Transverse colon (tissue), 4 donors: Measurements from ENCODE around the gene PNKD. TPM values are rescaled to one million over a fixed set of nuclear protein-coding genes. Genes with fewer than 3 reads are reported as not detected.

Source experiments
- DNase-seq: peaks from one replicate; pipeline ENCODE4 v3.0.0-alpha.2; 2019
- H3K27ac ChIP-seq, 4 donors: fragments of 200-600 bp; sonication (generic); 2 replicates each; pipeline ENCODE4 v1.5.1; 2016 to 2018; ENCODE audit warnings: inconsistent platforms in 4 of 4
- H3K27me3 ChIP-seq: fragments of 200-600 bp; sonication (generic); 2 replicates; pipeline ENCODE4 v1.5.1; 2017; ENCODE audit warnings: inconsistent platforms
- H3K36me3 ChIP-seq, 4 donors: fragments of 200-600 bp; sonication (generic); 2 replicates each; pipeline ENCODE4 v1.5.1; 2017 to 2019; ENCODE audit warnings: inconsistent platforms in 4 of 4
- H3K4me1 ChIP-seq, 4 donors: fragments of 200-600 bp; sonication (generic); 2 replicates each; pipeline ENCODE4 v1.5.1; 2017 to 2020; ENCODE audit warnings: inconsistent platforms in 4 of 4
- H3K4me3 ChIP-seq, 4 donors: fragments of 200-600 bp; sonication (generic); 1 replicate in 1 of 4; 2 replicates in 3 of 4; pipeline versions ENCODE4 v1.5.1 to v1.6.1; 2017 to 2019; ENCODE audit warnings: inconsistent platforms in 4 of 4
- H3K9me3 ChIP-seq, 2 donors: fragments of 200-600 bp; sonication (generic); 2 replicates each; pipeline ENCODE4 v1.5.1; 2017 to 2019; ENCODE audit warnings: inconsistent platforms in 2 of 2
- CTCF ChIP-seq, 5 experiments: fragments of 200-600 bp in 3 of 5; fragments of 450-650 bp in 2 of 5; sonication (generic) in 3 of 5; IDR thresholded peaks; 1 replicate in 2 of 5; 2 replicates in 3 of 5; pipeline ENCODE4 v1.5.1; 2016 to 2017; ENCODE audit warnings: antibody characterized with exemption in 5 of 5, inconsistent platforms in 3 of 5, mild to moderate bottlenecking in 2 of 5, moderate library complexity in 1 of 5
- EP300 ChIP-seq: sonication (generic); formaldehyde crosslinking; IDR thresholded peaks from one replicate; pipeline ENCODE4 v1.6.1; 2017; ENCODE audit warnings: antibody characterized with exemption, low read depth
- POLR2A ChIP-seq: fragments of 450-650 bp; IDR thresholded peaks from one replicate; pipeline ENCODE4 v1.6.1; 2016; ENCODE audit warnings: antibody characterized with exemption, mild to moderate bottlenecking, moderate library complexity
- POLR2AphosphoS5 ChIP-seq, 3 donors: sonication (generic); formaldehyde crosslinking; IDR thresholded peaks; one replicate each; pipeline ENCODE4 v1.6.1; 2016; ENCODE audit warnings: antibody characterized with exemption in 3 of 3
- WGBS, 2 donors: methylation state at CpG; one replicate each; pipeline ENCODE4 v1.1.5; 2018; ENCODE audit warnings: low coverage in 1 of 2; 5-methylcytosine and 5-hydroxymethylcytosine counted together
- in situ Hi-C, 4 donors: fragments of 200-750 bp; cut with MboI; loops; one replicate each; pipeline versions ENCODE4 v1.15.0 to v1.15.1; 2017; ENCODE audit warnings: low sequenced_read_pairs in 3 of 4, low pct_ligation_motif_present in 1 of 4, low pct_unique_long_range_greater_than_20kb in 1 of 4
- intact Hi-C: fragments of 100-400 bp; cut with DNase I; formaldehyde crosslinking; loops from one replicate; pipeline ENCODE4 v1.15.1; 2023; ENCODE audit warnings: low total_unique reads
- total RNA-seq, 4 donors: library from RNA; depleted of rRNA; stranded (reverse); fragments of >200 nt; gene quantifications; one replicate each; pipeline ENCODE4 v1.1.0, GENCODE V29; 2016

The PNKD gene
- total RNA-seq, 4 donors from 2014 or later = 14.3 to 111 (median 100) TPM

DNA sequence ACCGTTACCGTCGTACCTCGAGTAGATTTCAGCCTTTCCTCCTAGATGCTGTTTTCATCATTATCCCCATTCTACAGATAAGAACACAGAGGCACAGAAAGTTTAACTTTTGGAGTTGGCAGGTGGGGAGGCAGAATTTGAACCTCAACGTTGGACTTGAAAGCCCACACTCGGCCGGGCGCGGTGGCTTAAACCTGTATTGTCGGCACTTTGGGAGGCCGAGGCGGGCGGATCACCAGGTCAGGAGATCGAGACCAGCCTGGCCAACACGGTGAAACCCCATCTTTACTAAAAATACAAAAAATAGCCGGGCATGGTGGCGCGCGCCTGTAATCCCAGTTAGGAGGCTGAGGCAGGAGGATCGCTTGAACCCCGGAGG is 97.8 kb downstream of the PNKD start:
- in situ Hi-C loops = no loop called here

GRCh38 chr2:218368621-218369153 is 98.4 kb downstream of the PNKD start:
- no peak for TF ChIP-seq EP300
- TF ChIP-seq POLR2AphosphoS5 (IDR thresholded peaks at IDR 0.05) = peak in 1 of 3 donors; percentile 30
- WGBS, 2 donors = 35% methylated on average over 27 of the region's 27 CpGs; no CpG with 5 or more reads in 1 of the 2 donors
- Histone ChIP-seq H3K9me3 (no peaks in the 10 kb centered on the region), H3K4me1 (peaks cover 4 to 25% (median 15%) of the 10 kb centered on the region in 4 donors), H3K36me3 (no peaks in the 10 kb centered on the region), H3K27me3 (no peaks in the 10 kb centered on the region), H3K27ac (peak overlapping the region; percentile 82 to 95 (median 93)), H3K4me3 (peak overlapping the region in 1 of 4 donors; percentile 67)
- peak; percentile 47 for DNase-seq
- in situ Hi-C loops = no loop called here
- intact Hi-C loops = no loop called here

More for the DNA sequence above, 97.8 kb downstream of the PNKD start:
- Histone ChIP-seq H3K36me3 (no peaks in the 10 kb centered on the region), H3K9me3 (no peaks in the 10 kb centered on the region), H3K27ac (peak overlapping the region; percentile 82 to 95 (median 93)), H3K4me1 (peaks cover 4 to 25% (median 15%) of the 10 kb centered on the region in 4 donors), H3K4me3 (peak overlapping the region; percentile 40 to 67 (median 46)), H3K27me3 (no peaks in the 10 kb centered on the region)
- TF ChIP-seq POLR2A (no peak), POLR2AphosphoS5 (IDR thresholded peaks at IDR 0.05) (no peak), CTCF (IDR thresholded peaks at IDR 0.05) (no peak), EP300 (no peak)
- intact Hi-C loops = no loop called here
- no peak for DNase-seq
- WGBS, 2 donors = 50% methylated on average over 21 of the region's 21 CpGs; no CpG with 5 or more reads in 1 of the 2 donors

- intact Hi-C loops (no loop called here), in situ Hi-C loops (no loop called here)
- Histone ChIP-seq H3K27ac (peak overlapping the region; percentile 82 to 95 (median 93)), H3K27me3 (no peaks in the 10 kb centered on the region), H3K4me3 (no peak overlapping the region), H3K36me3 (no peaks in the 10 kb centered on the region), H3K9me3 (no peaks in the 10 kb centered on the region), H3K4me1 (peaks cover 4 to 25% (median 15%) of the 10 kb centered on the region in 4 donors)
- TF ChIP-seq CTCF (IDR thresholded peaks at IDR 0.05) = no peak
- TF ChIP-seq POLR2A = no peak
- TF ChIP-seq EP300 = no peak
- TF ChIP-seq POLR2AphosphoS5 (IDR thresholded peaks at IDR 0.05) = no peak
- WGBS, 2 donors = 6 to 26% methylated on average over 1 to 2 of the region's 2 CpGs
- no peak for DNase-seq
Measured at GRCh38 chr2:218369330-218369729, 99.0 kb downstream of the PNKD start.

DNA sequence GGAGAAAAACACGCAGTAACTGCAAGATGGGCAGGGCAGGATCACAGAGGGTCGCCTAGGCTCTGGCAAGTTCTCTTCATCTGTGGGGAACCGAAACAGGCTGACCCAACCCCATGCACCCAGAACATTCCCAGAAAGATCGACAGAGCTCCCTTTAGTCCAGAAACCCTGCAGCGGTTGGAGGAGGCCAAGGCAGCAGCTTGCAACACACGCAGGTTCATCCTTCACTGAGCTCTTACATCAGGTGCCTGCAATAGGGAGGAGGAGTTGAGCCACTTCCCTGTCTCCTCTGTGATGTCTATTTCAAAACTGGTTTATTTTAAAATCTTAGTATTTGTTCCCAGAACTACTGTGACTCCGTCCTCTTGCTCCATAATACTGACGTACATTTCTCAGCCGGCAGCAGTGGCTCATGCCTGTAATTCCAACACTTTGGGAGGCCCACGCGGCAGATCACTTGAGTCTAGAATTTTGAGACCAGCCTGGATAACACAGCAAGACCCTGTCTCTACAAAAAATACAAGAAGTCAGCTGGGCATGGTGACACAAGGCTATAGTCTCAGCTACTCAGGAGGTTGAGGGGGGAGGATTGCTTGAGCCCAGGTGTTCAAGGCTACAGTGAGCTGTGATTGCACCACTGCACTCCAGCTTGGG is 100.2 kb downstream of the PNKD start:
- Histone ChIP-seq H3K27ac (peak overlapping the region; percentile 82 to 95 (median 93)), H3K4me1 (peaks cover 4 to 27% (median 15%) of the 10 kb centered on the region in 4 donors), H3K9me3 (no peaks in the 10 kb centered on the region), H3K4me3 (no peak overlapping the region), H3K36me3 (no peaks in the 10 kb centered on the region), H3K27me3 (no peaks in the 10 kb centered on the region)
- in situ Hi-C loops = no loop called here
- peak; percentile 46 for DNase-seq
- WGBS, 2 donors = 72 to 80% methylated on average over 2 to 11 of the region's 11 CpGs
- TF ChIP-seq EP300 = peak; percentile 44
- no peak for TF ChIP-seq CTCF (IDR thresholded peaks at IDR 0.05)
- peak in 2 of 3 donors; percentile 41 to 44 for TF ChIP-seq POLR2AphosphoS5 (IDR thresholded peaks at IDR 0.05)
- intact Hi-C loops = loop anchor here (10.0 kb wide), 1 partner anchor 186 kb away; no protein-coding TSS in a partner anchor
